BE2C (cell line): Measurements from ENCODE around the gene LARP4.
A peak's percentile ranks its signal among the peaks of the same experiment; 100 is the strongest.
"Not testable (repeated sequence)": the region's sequence is repeated elsewhere in the genome, so short reads cannot be mapped to it uniquely, and the experiment has no call there.

ENCODE experiments used
- DNase-seq: peaks from one replicate; pipeline ENCODE4 v3.0.0-alpha.2; 2020
- H3K27me3 ChIP-seq: fragments of 250-450 bp; sonication (Bioruptor Pico); 2 replicates; pipeline ENCODE4 v1.5.1; 2020; ENCODE audit warnings: mild to moderate bottlenecking
- H3K36me3 ChIP-seq: fragments of 250-450 bp; sonication (Bioruptor Pico); 2 replicates; pipeline ENCODE4 v1.5.1; 2020; ENCODE audit warnings: mild to moderate bottlenecking
- H3K4me1 ChIP-seq: fragments of 250-450 bp; sonication (Bioruptor Pico); 2 replicates; pipeline ENCODE4 v1.5.1; 2020
- H3K4me3 ChIP-seq: 2 replicates; pipeline ENCODE4 v1.5.1; 2011; ENCODE audit warnings: low read depth, low read length
- H3K9me3 ChIP-seq: fragments of 250-450 bp; sonication (Bioruptor Pico); 2 replicates; pipeline ENCODE4 v1.5.1; 2020
- CTCF ChIP-seq: IDR thresholded peaks from 2 replicates; pipeline ENCODE4 v1.5.1; 2012; ENCODE audit warnings: mild to moderate bottlenecking, low read depth, low read length

Gene LARP4

DNA sequence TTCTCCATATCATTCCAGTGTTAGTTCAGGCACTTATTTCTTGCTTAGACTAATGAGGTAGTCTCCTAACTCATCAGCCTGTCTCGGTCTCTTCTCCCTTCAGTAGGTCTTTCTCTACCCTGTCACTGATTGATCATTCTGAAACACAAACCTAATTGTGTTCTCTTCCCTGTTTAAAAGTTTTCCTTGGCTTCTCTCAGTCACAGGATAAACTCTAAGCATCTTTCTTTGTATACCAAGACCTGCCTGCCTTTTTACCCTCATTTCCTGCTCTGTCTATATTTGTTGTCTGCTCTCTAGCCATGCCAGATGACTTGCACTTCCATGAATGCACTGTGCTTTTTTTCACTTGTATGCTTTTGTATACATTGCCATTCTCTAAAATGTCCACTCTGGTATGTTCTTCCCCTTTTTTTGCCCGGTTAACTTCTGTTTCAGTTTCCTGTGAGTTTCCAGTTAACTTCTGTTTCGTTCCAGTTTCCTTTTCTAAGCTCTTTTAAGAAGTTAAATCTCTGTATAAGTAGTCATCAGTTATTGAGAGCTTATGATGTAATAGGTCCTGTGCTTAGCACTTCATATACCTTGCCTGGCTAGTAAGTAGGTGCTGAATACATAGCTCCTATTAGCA, 116.8 kb downstream of the LARP4 start:
- H3K27me3 ChIP-seq: no peaks in the 10 kb centered on the region
- no peaks in the 10 kb centered on the region for H3K4me1 ChIP-seq
- H3K9me3 ChIP-seq: no peaks in the 10 kb centered on the region
- no peak for TF ChIP-seq CTCF
- no peaks in the 10 kb centered on the region for H3K36me3 ChIP-seq
- no peak for DNase-seq
- no peak overlapping the region for H3K4me3 ChIP-seq

GRCh38 chr12:50518090-50518489, 117.4 kb downstream of the LARP4 start:
- no peaks in the 10 kb centered on the region for H3K36me3 ChIP-seq
- no peaks in the 10 kb centered on the region for H3K4me1 ChIP-seq
- no peaks in the 10 kb centered on the region for H3K9me3 ChIP-seq
- H3K27me3 ChIP-seq: no peaks in the 10 kb centered on the region
- TF ChIP-seq CTCF: no peak
- no peak overlapping the region for H3K4me3 ChIP-seq
- DNase-seq: no peak

DNA sequence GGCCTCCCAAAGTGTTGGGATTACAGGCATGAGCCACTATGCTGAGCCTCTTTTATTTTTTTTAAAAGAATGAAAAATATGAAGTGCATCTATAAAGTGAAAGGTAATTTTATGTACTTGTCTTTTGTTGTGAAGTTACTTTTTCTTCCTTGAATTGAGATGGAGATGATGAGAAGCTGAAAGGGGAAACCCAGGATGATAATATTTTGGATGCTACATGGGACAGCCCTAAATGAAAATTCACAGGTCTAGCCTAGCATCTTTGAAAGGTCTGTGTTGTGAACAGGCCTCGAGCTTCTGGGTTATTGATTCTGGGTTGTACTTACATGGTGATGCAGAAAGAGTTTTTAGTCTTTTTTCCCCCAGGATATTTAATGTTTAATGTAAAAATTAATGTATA, 118.7 kb downstream of the LARP4 start:
- DNase-seq: no peak
- Histone ChIP-seq H3K4me3 (no peak overlapping the region), H3K27me3 (no peaks in the 10 kb centered on the region), H3K9me3 (no peaks in the 10 kb centered on the region), H3K36me3 (no peaks in the 10 kb centered on the region), H3K4me1 (no peaks in the 10 kb centered on the region)
- no peak for TF ChIP-seq CTCF

GRCh38 chr12:50520416-50521207, 119.9 kb downstream of the LARP4 start:
- Histone ChIP-seq H3K27me3 (no peaks in the 10 kb centered on the region), H3K4me1 (no peaks in the 10 kb centered on the region), H3K36me3 (no peaks in the 10 kb centered on the region), H3K4me3 (no peak overlapping the region), H3K9me3 (no peaks in the 10 kb centered on the region)
- no peak for DNase-seq
- TF ChIP-seq CTCF: no peak

GRCh38 chr12:50521781-50522180, 121.1 kb downstream of the LARP4 start:
- not testable (repeated sequence) for H3K4me1 ChIP-seq, H3K9me3 ChIP-seq, H3K4me3 ChIP-seq, H3K36me3 ChIP-seq, DNase-seq, H3K27me3 ChIP-seq

DNA sequence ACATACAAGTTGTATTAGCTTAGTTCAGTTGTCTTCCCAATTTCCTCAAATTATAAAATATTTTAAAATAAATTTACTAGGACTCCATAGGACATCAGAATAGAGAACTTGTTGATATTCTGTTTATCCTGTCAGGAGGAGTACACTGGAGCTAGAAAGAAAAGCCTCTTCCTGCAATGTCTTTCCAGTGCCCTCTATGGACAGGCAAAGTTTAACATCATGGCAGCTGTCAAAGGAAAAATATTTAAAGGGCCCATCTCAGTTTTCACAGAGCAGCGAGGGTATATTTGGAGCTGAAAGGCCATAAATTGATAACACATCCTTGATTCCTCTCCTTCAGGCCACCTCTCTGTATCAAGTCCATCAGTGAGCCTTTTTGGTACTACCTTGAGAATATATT, 123.1 kb downstream of the LARP4 start:
- H3K4me1 ChIP-seq: no peaks in the 10 kb centered on the region
- no peak overlapping the region for H3K4me3 ChIP-seq
- H3K27me3 ChIP-seq: no peaks in the 10 kb centered on the region
- peak; percentile 18; the same call in 1 of the 2 replicates for TF ChIP-seq CTCF
- H3K36me3 ChIP-seq: peaks cover 3% of the 10 kb centered on the region; the same call in 1 of the 2 replicates
- H3K9me3 ChIP-seq: no peaks in the 10 kb centered on the region
- DNase-seq: no peak
